Vagina (tissue), 2 donors: ENCODE data around the gene COX7A2L. TPM values are rescaled to one million over a fixed set of nuclear protein-coding genes. Genes with fewer than 3 reads are reported as not detected.

Experiments used
- DNase-seq, 2 donors: peaks; one replicate each; pipeline ENCODE4 v3.0.0-alpha.2; 2017; ENCODE audit errors: extremely low spot score in 2 of 2
- H3K27ac ChIP-seq: fragments of 200-600 bp; sonication (generic); one replicate; pipeline ENCODE4 v1.5.1; 2019
- H3K27me3 ChIP-seq: fragments of 200-600 bp; sonication (generic); one replicate; pipeline ENCODE4 v1.5.1; 2019
- H3K36me3 ChIP-seq, 2 donors: fragments of 200-600 bp; sonication (generic); one replicate each; pipeline ENCODE4 v1.5.1; 2017 to 2019
- H3K4me1 ChIP-seq: fragments of 200-600 bp; sonication (generic); one replicate; pipeline ENCODE4 v1.5.1; 2019
- H3K4me3 ChIP-seq, 2 donors: fragments of 200-600 bp; sonication (generic); 1 replicate in 1 of 2; 2 replicates in 1 of 2; pipeline ENCODE4 v1.5.1; 2016 to 2019
- H3K9me3 ChIP-seq: fragments of 200-600 bp; sonication (generic); one replicate; pipeline ENCODE4 v1.5.1; 2019
- CTCF ChIP-seq, 3 experiments: fragments of 450-650 bp in 2 of 3; fragments of 200-600 bp in 1 of 3; sonication (generic) in 1 of 3; IDR thresholded peaks; one replicate each; pipeline ENCODE4 v1.5.1; 2017 to 2019; ENCODE audit warnings: antibody characterized with exemption in 3 of 3, mild to moderate bottlenecking in 2 of 3, moderate library complexity in 2 of 3
- POLR2A ChIP-seq, 2 donors: fragments of 450-650 bp; IDR thresholded peaks; one replicate each; pipeline ENCODE4 v1.6.1; 2017; ENCODE audit warnings: antibody characterized with exemption in 2 of 2, mild to moderate bottlenecking in 2 of 2, moderate library complexity in 2 of 2
- POLR2AphosphoS5 ChIP-seq, 2 donors: sonication (generic); formaldehyde crosslinking; IDR thresholded peaks; one replicate each; pipeline ENCODE4 v1.9.0; 2017; ENCODE audit warnings: antibody characterized with exemption in 2 of 2, mild to moderate bottlenecking in 2 of 2, low read depth in 1 of 2; ENCODE audit not compliant: insufficient read depth in 1 of 2
- intact Hi-C: fragments of 100-400 bp; cut with DNase I; formaldehyde crosslinking; loops from one replicate; pipeline ENCODE4 v1.15.1; 2023
- total RNA-seq: library from RNA; depleted of rRNA; stranded (reverse); fragments of >200 nt; gene quantifications from one replicate; pipeline ENCODE4 v1.2.3, GENCODE V29; 2016

The COX7A2L gene
- total RNA-seq, 1 donor from 2014 or later = 83.2 TPM

GRCh38 chr2:42392191-42392590, 31.2 kb upstream of the COX7A2L start:
- H3K4me3 ChIP-seq = no peak overlapping the region
- H3K4me1 ChIP-seq = no peaks in the 10 kb centered on the region
- intact Hi-C loops = no loop called here
- H3K36me3 ChIP-seq = no peaks in the 10 kb centered on the region
- no peaks in the 10 kb centered on the region for H3K27me3 ChIP-seq
- H3K27ac ChIP-seq = no peak overlapping the region
- peak in 1 of 2 donors; percentile 32 for DNase-seq
- H3K9me3 ChIP-seq = no peaks in the 10 kb centered on the region
- no peak for TF ChIP-seq POLR2AphosphoS5 (IDR thresholded peaks at IDR 0.05; ENCODE audit: insufficient read depth in 1 of 2, low read depth in 1 of 2)
- TF ChIP-seq CTCF (IDR thresholded peaks at IDR 0.05) = no peak
- TF ChIP-seq POLR2A (IDR thresholded peaks at IDR 0.05) = no peak

GRCh38 chr2:42390401-42390969, 29.5 kb upstream of the COX7A2L start:
- TF ChIP-seq POLR2A (IDR thresholded peaks at IDR 0.05) = no peak
- no peak for TF ChIP-seq POLR2AphosphoS5 (IDR thresholded peaks at IDR 0.05; ENCODE audit: insufficient read depth in 1 of 2, low read depth in 1 of 2)
- no peak for TF ChIP-seq CTCF (IDR thresholded peaks at IDR 0.05)
- H3K36me3 ChIP-seq = no peaks in the 10 kb centered on the region
- peak in 1 of 2 donors; percentile 6 for DNase-seq
- H3K4me1 ChIP-seq = no peaks in the 10 kb centered on the region
- no peaks in the 10 kb centered on the region for H3K9me3 ChIP-seq
- no peak overlapping the region for H3K27ac ChIP-seq
- no peak overlapping the region for H3K4me3 ChIP-seq
- no peaks in the 10 kb centered on the region for H3K27me3 ChIP-seq
- intact Hi-C loops = no loop called here

GRCh38 chr2:42386682-42387081, 25.7 kb upstream of the COX7A2L start:
- H3K27ac ChIP-seq = no peak overlapping the region
- no peak for DNase-seq
- intact Hi-C loops = no loop called here
- no peaks in the 10 kb centered on the region for H3K4me1 ChIP-seq
- no peaks in the 10 kb centered on the region for H3K27me3 ChIP-seq
- no peaks in the 10 kb centered on the region for H3K36me3 ChIP-seq
- TF ChIP-seq POLR2A (IDR thresholded peaks at IDR 0.05) (no peak), POLR2AphosphoS5 (IDR thresholded peaks at IDR 0.05; ENCODE audit: insufficient read depth in 1 of 2, low read depth in 1 of 2) (no peak), CTCF (IDR thresholded peaks at IDR 0.05) (no peak)
- no peaks in the 10 kb centered on the region for H3K9me3 ChIP-seq
- no peak overlapping the region for H3K4me3 ChIP-seq

GRCh38 chr2:42385225-42385624, 24.2 kb upstream of the COX7A2L start:
- no peaks in the 10 kb centered on the region for H3K36me3 ChIP-seq
- H3K4me3 ChIP-seq = no peak overlapping the region
- H3K27ac ChIP-seq = no peak overlapping the region
- intact Hi-C loops = no loop called here
- no peak for TF ChIP-seq CTCF (IDR thresholded peaks at IDR 0.05)
- TF ChIP-seq POLR2AphosphoS5 (IDR thresholded peaks at IDR 0.05; ENCODE audit: insufficient read depth in 1 of 2, low read depth in 1 of 2) = no peak
- no peak for TF ChIP-seq POLR2A (IDR thresholded peaks at IDR 0.05)
- H3K9me3 ChIP-seq = no peaks in the 10 kb centered on the region
- no peak for DNase-seq
- no peaks in the 10 kb centered on the region for H3K27me3 ChIP-seq
- no peaks in the 10 kb centered on the region for H3K4me1 ChIP-seq

- DNase-seq = no peak
- intact Hi-C loops = no loop called here
- H3K4me3 ChIP-seq = no peak overlapping the region
- H3K9me3 ChIP-seq = no peaks in the 10 kb centered on the region
- TF ChIP-seq POLR2A (IDR thresholded peaks at IDR 0.05) (no peak), POLR2AphosphoS5 (IDR thresholded peaks at IDR 0.05; ENCODE audit: insufficient read depth in 1 of 2, low read depth in 1 of 2) (no peak), CTCF (IDR thresholded peaks at IDR 0.05) (no peak)
- no peak overlapping the region for H3K27ac ChIP-seq
- no peaks in the 10 kb centered on the region for H3K27me3 ChIP-seq
- H3K4me1 ChIP-seq = no peaks in the 10 kb centered on the region
- no peaks in the 10 kb centered on the region for H3K36me3 ChIP-seq
These were observed 23.0 kb upstream of the COX7A2L start for GRCh38 chr2:42383855-42384530.
